ENCODE data around the gene IFT88.

Gene IFT88

GRCh38 chr13:20684041-20684440, 117.1 kb downstream of the IFT88 start:
- DNase-seq (ENCODE audit: low read depth): no peak
- H3K4me3 ChIP-seq (replicated peaks; ENCODE audit: low read depth, low read length): no peak overlapping the region
- no peak for TF ChIP-seq CTCF (IDR thresholded peaks at IDR 0.05; ENCODE audit: low read length, missing control alignments)

- no peak overlapping the region for H3K4me3 ChIP-seq (replicated peaks; ENCODE audit: low read depth, low read length)
- DNase-seq (ENCODE audit: low read depth): peak; percentile 61
- TF ChIP-seq CTCF (IDR thresholded peaks at IDR 0.05; ENCODE audit: low read length, missing control alignments): no peak
Measured at GRCh38 chr13:20684546-20684945, 117.6 kb downstream of the IFT88 start.

GRCh38 chr13:20685092-20685491, 118.1 kb downstream of the IFT88 start:
- H3K4me3 ChIP-seq (replicated peaks; ENCODE audit: low read depth, low read length): no peak overlapping the region
- TF ChIP-seq CTCF (IDR thresholded peaks at IDR 0.05; ENCODE audit: low read length, missing control alignments): no peak
- no peak for DNase-seq (ENCODE audit: low read depth)

- no peak for DNase-seq (ENCODE audit: low read depth)
- no peak for TF ChIP-seq CTCF (IDR thresholded peaks at IDR 0.05; ENCODE audit: low read length, missing control alignments)
- H3K4me3 ChIP-seq (replicated peaks; ENCODE audit: low read depth, low read length): no peak overlapping the region
Measured at GRCh38 chr13:20686167-20686566, 119.2 kb downstream of the IFT88 start.

GRCh38 chr13:20686863-20687579, 120.1 kb downstream of the IFT88 start:
- TF ChIP-seq CTCF (IDR thresholded peaks at IDR 0.05; ENCODE audit: low read length, missing control alignments): no peak
- DNase-seq (ENCODE audit: low read depth): peak; percentile 14

GRCh38 chr13:20689291-20689690, 122.3 kb downstream of the IFT88 start:
- no peak for DNase-seq (ENCODE audit: low read depth)
- H3K4me3 ChIP-seq (replicated peaks; ENCODE audit: low read depth, low read length): no peak overlapping the region
- no peak for TF ChIP-seq CTCF (IDR thresholded peaks at IDR 0.05; ENCODE audit: low read length, missing control alignments)

More at GRCh38 chr13:20686863-20687579, 120.1 kb downstream of the IFT88 start:
- H3K4me3 ChIP-seq (replicated peaks; ENCODE audit: low read depth, low read length): no peak overlapping the region

- H3K4me3 ChIP-seq (replicated peaks; ENCODE audit: low read depth, low read length): no peak overlapping the region
- no peak for DNase-seq (ENCODE audit: low read depth)
- TF ChIP-seq CTCF (IDR thresholded peaks at IDR 0.05; ENCODE audit: low read length, missing control alignments): no peak
Measured at GRCh38 chr13:20691616-20692015, 124.7 kb downstream of the IFT88 start.
